ENCODE data around the gene SORBS1. TPM values are rescaled to one million over a fixed set of nuclear protein-coding genes. Genes with fewer than 3 reads are reported as not detected.

The SORBS1 gene
- total RNA-seq, 2 experiments from 2014 or later: 0.13 to 0.70 TPM

- Mint-ChIP-seq H3K27me3 (peaks cover 2% of the 10 kb centered on the region), H3K4me3 (no peak overlapping the region), H3K27ac (no peak overlapping the region), H3K36me3 (ENCODE audit: low read depth) (no peaks in the 10 kb centered on the region), H3K4me1 (ENCODE audit: low read depth) (no peaks in the 10 kb centered on the region), H3K9me3 (no peaks in the 10 kb centered on the region)
- POLR2A ChIA-PET: no interaction called here
- ATAC-seq (no peak), DNase-seq (no peak)
- TF ChIP-seq, protein P1, sequence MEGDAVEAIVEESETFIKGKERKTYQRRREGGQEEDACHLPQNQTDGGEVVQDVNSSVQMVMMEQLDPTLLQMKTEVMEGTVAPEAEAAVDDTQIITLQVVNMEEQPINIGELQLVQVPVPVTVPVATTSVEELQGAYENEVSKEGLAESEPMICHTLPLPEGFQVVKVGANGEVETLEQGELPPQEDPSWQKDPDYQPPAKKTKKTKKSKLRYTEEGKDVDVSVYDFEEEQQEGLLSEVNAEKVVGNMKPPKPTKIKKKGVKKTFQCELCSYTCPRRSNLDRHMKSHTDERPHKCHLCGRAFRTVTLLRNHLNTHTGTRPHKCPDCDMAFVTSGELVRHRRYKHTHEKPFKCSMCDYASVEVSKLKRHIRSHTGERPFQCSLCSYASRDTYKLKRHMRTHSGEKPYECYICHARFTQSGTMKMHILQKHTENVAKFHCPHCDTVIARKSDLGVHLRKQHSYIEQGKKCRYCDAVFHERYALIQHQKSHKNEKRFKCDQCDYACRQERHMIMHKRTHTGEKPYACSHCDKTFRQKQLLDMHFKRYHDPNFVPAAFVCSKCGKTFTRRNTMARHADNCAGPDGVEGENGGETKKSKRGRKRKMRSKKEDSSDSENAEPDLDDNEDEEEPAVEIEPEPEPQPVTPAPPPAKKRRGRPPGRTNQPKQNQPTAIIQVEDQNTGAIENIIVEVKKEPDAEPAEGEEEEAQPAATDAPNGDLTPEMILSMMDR (IDR thresholded peaks at IDR 0.05): no peak
- intact Hi-C loops (cut with micrococcal nuclease): no loop called here
- CTCF ChIA-PET: interaction anchor here (1.3 kb wide), 1 partner anchor 18 kb away, joined by 4 read pairs; no protein-coding TSS in a partner anchor
Measured at GRCh38 chr10:95408148-95408960, 152.8 kb downstream of the SORBS1 start.

- Mint-ChIP-seq H3K36me3 (ENCODE audit: low read depth) (no peaks in the 10 kb centered on the region), H3K27me3 (peaks cover 2% of the 10 kb centered on the region), H3K9me3 (no peaks in the 10 kb centered on the region), H3K4me3 (no peak overlapping the region), H3K27ac (no peak overlapping the region), H3K4me1 (ENCODE audit: low read depth) (no peaks in the 10 kb centered on the region)
- DNase-seq (no peak), ATAC-seq (no peak)
- TF ChIP-seq, protein P1 (IDR thresholded peaks at IDR 0.05): no peak
- ChIA-PET CTCF (interaction anchor here (1.3 kb wide), 1 partner anchor 19 kb away, joined by 4 read pairs; no protein-coding TSS in a partner anchor), POLR2A (no interaction called here)
- intact Hi-C loops (cut with micrococcal nuclease): no loop called here
Measured at GRCh38 chr10:95407546-95407945, 153.6 kb downstream of the SORBS1 start.

GRCh38 chr10:95406651-95407280, 154.4 kb downstream of the SORBS1 start:
- ATAC-seq (no peak), DNase-seq (no peak)
- TF ChIP-seq, protein P1 (IDR thresholded peaks at IDR 0.05): no peak
- no peaks in the 10 kb centered on the region for H3K9me3 Mint-ChIP-seq
- no peaks in the 10 kb centered on the region for H3K36me3 Mint-ChIP-seq (ENCODE audit: low read depth)
- ChIA-PET POLR2A (no interaction called here), CTCF (interaction anchor here (1.2 to 1.4 kb wide), 2 partner anchors 23 to 777 kb away, joined by 3 to 4 read pairs; no protein-coding TSS in a partner anchor)
- no peak overlapping the region for H3K4me3 Mint-ChIP-seq
- peaks cover 4% of the 10 kb centered on the region for H3K4me1 Mint-ChIP-seq (ENCODE audit: low read depth)
- H3K27me3 Mint-ChIP-seq: peaks cover 2% of the 10 kb centered on the region
- H3K27ac Mint-ChIP-seq: no peak overlapping the region
- intact Hi-C loops (cut with micrococcal nuclease): no loop called here

DNA sequence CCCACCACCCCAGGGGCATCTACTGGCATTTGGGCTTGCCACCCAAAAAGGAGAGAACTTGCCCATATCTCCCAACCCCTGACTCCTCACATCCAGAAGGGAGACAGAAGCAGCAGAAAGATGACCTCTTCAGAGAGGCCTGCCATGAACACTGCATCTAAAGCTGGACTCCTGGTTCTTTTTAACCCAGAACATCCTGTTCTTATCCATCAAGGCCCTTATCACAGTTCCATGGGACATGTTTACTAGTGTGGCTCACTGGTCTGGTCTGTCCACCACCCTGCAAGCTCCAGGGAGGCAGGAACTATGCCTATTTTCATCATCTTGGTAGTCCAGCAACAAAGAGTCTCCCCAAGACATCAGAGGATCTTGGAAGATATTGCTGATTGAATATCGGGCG, 155.5 kb downstream of the SORBS1 start:
- Mint-ChIP-seq H3K27ac (no peak overlapping the region), H3K27me3 (peaks cover 2% of the 10 kb centered on the region), H3K4me3 (no peak overlapping the region), H3K4me1 (ENCODE audit: low read depth) (peaks cover 4% of the 10 kb centered on the region), H3K9me3 (no peaks in the 10 kb centered on the region), H3K36me3 (ENCODE audit: low read depth) (no peaks in the 10 kb centered on the region)
- no peak for ATAC-seq
- no peak for DNase-seq
- POLR2A ChIA-PET: no interaction called here
- CTCF ChIA-PET: interaction anchor here (1.4 to 3.1 kb wide), 2 partner anchors 31 to 776 kb away, joined by 3 to 10 read pairs; no protein-coding TSS in a partner anchor
- intact Hi-C loops (cut with micrococcal nuclease): no loop called here
- TF ChIP-seq, protein P1 (IDR thresholded peaks at IDR 0.05): no peak

DNA sequence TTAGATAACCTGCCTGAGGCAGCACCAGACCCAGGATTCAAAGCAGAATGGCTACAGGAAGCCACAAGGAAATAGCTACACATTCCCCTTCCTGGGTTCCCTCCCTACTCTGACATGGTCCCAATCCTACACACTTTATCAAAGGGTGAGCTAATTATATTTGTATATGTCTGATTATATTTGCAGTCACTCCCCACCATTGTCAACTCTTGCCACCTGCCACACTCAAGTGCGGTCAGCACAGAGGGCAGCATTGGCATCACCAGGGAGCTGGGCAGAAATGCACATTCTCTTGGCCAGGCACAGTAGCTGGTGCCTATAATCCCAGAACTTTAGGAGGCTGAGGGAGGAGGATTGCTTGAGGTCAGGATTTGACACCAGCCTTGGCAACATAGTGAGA, 156.3 kb downstream of the SORBS1 start:
- Mint-ChIP-seq H3K4me1 (ENCODE audit: low read depth) (peaks cover 4% of the 10 kb centered on the region), H3K27me3 (peaks cover 2% of the 10 kb centered on the region)
- POLR2A ChIA-PET: no interaction called here

More for the DNA sequence above, 156.3 kb downstream of the SORBS1 start:
- DNase-seq (no peak), ATAC-seq (no peak)
- H3K27ac Mint-ChIP-seq: no peak overlapping the region
- no peaks in the 10 kb centered on the region for H3K9me3 Mint-ChIP-seq
- TF ChIP-seq, protein P1 (IDR thresholded peaks at IDR 0.05): no peak
- CTCF ChIA-PET: interaction anchor here (0.9 to 3.1 kb wide), 3 partner anchors 26 to 41 kb away, joined by 3 to 10 read pairs (median 3); no protein-coding TSS in a partner anchor
- no peak overlapping the region for H3K4me3 Mint-ChIP-seq
- no peaks in the 10 kb centered on the region for H3K36me3 Mint-ChIP-seq (ENCODE audit: low read depth)
- intact Hi-C loops (cut with micrococcal nuclease): no loop called here
